H9 (cell line): Measurements from ENCODE around the gene TMEM185B. TPM values are rescaled to one million over a fixed set of nuclear protein-coding genes. Genes with fewer than 3 reads are reported as not detected.

Experiments
- DNase-seq: peaks from one replicate; pipeline ENCODE4 v3.0.0-alpha.2; 2017
- H2AFZ ChIP-seq: one replicate; pipeline ENCODE4 v1.6.1; 2013; ENCODE audit warnings: mild to moderate bottlenecking, low read length, control low read depth, moderate library complexity
- H2AK5ac ChIP-seq: 2 replicates; pipeline ENCODE4 v1.6.1; 2013; ENCODE audit warnings: low read length, control low read depth, mixed read lengths; ENCODE audit not compliant: insufficient read length
- H2BK120ac ChIP-seq: one replicate; pipeline ENCODE4 v1.6.1; 2013; ENCODE audit warnings: low read depth, mild to moderate bottlenecking, low read length, control low read depth, inconsistent platforms; ENCODE audit not compliant: poor library complexity, severe bottlenecking
- H2BK12ac ChIP-seq: 2 replicates; pipeline ENCODE4 v1.6.1; 2013; ENCODE audit warnings: low read length, control low read depth, mixed read lengths, low read depth; ENCODE audit not compliant: insufficient read length
- H2BK15ac ChIP-seq: 2 replicates; pipeline ENCODE4 v1.6.1; 2013; ENCODE audit warnings: low read depth, low read length, control low read depth
- H2BK20ac ChIP-seq: one replicate; pipeline ENCODE4 v1.6.1; 2013; ENCODE audit warnings: low read depth, mild to moderate bottlenecking, low read length, control low read depth, inconsistent platforms; ENCODE audit not compliant: poor library complexity, severe bottlenecking
- H2BK5ac ChIP-seq: 2 replicates; pipeline ENCODE4 v1.6.1; 2013; ENCODE audit warnings: low read length, control low read depth, mixed read lengths; ENCODE audit not compliant: insufficient read length
- H3K14ac ChIP-seq: 2 replicates; pipeline ENCODE4 v1.6.1; 2013; ENCODE audit warnings: low read length, control low read depth; ENCODE audit not compliant: insufficient read depth
- H3K18ac ChIP-seq: 2 replicates; pipeline ENCODE4 v1.6.1; 2013; ENCODE audit warnings: low read depth, mild to moderate bottlenecking, mixed read lengths, low read length, control low read depth; ENCODE audit not compliant: insufficient read length
- H3K23ac ChIP-seq: 2 replicates; pipeline ENCODE4 v1.6.1; 2013; ENCODE audit warnings: low read length, control low read depth, mixed read lengths, low read depth; ENCODE audit not compliant: insufficient read length
- H3K23me2 ChIP-seq: 2 replicates; pipeline ENCODE4 v1.6.1; 2013; ENCODE audit warnings: low read depth, mild to moderate bottlenecking, mixed read lengths, low read length, control low read depth; ENCODE audit not compliant: insufficient read length, poor library complexity, severe bottlenecking
- H3K27ac ChIP-seq: 2 replicates; pipeline ENCODE4 v1.5.1; 2013; ENCODE audit warnings: low read length, control low read depth, mixed read lengths, low read depth; ENCODE audit not compliant: insufficient read length
- H3K27me3 ChIP-seq: 2 replicates; pipeline ENCODE4 v1.6.1; 2013; ENCODE audit warnings: low read length, control low read depth, inconsistent platforms; ENCODE audit not compliant: insufficient read depth
- H3K4ac ChIP-seq: 2 replicates; pipeline ENCODE4 v1.6.1; 2013; ENCODE audit warnings: low read depth, mild to moderate bottlenecking, control low read depth, inconsistent platforms, low read length, moderate library complexity
- H3K4me1 ChIP-seq: 2 replicates; pipeline ENCODE4 v1.6.1; 2013; ENCODE audit warnings: low read length, control low read depth, inconsistent platforms; ENCODE audit not compliant: insufficient read depth
- H3K4me2 ChIP-seq: 2 replicates; pipeline ENCODE4 v1.6.1; 2013; ENCODE audit warnings: low read length, control low read depth, mixed read lengths; ENCODE audit not compliant: insufficient read length, insufficient read depth
- H3K56ac ChIP-seq: 2 replicates; pipeline ENCODE4 v1.6.1; 2013; ENCODE audit warnings: low read depth, mild to moderate bottlenecking, mixed read lengths, low read length, control low read depth; ENCODE audit not compliant: insufficient read length
- H3K79me1 ChIP-seq: 2 replicates; pipeline ENCODE4 v1.6.1; 2013; ENCODE audit warnings: low read depth, mild to moderate bottlenecking, moderate library complexity, low read length, control low read depth, inconsistent platforms; ENCODE audit not compliant: insufficient read depth, poor library complexity, severe bottlenecking
- H3K79me2 ChIP-seq: 2 replicates; pipeline ENCODE4 v1.6.1; 2013; ENCODE audit warnings: low read length, control low read depth, inconsistent platforms; ENCODE audit not compliant: insufficient read depth
- H3K9ac ChIP-seq: 2 replicates; pipeline ENCODE4 v1.6.1; 2013; ENCODE audit warnings: low read length, control low read depth, mixed read lengths; ENCODE audit not compliant: insufficient read length; ENCODE audit errors: extremely low read depth
- H3K9me3 ChIP-seq: one replicate; pipeline ENCODE4 v1.6.1; 2013; ENCODE audit warnings: low read depth, low read length, inconsistent platforms; ENCODE audit not compliant: control insufficient read depth
- H3T11ph ChIP-seq: one replicate; pipeline ENCODE4 v1.6.1; 2013; ENCODE audit warnings: mild to moderate bottlenecking, low read length, control low read depth, inconsistent platforms
- H4K20me1 ChIP-seq: one replicate; pipeline ENCODE4 v1.6.1; 2013; ENCODE audit not compliant: control insufficient read depth, insufficient read length, insufficient read depth
- H4K5ac ChIP-seq: 2 replicates; pipeline ENCODE4 v1.6.1; 2013; ENCODE audit warnings: low read depth, mild to moderate bottlenecking, mixed read lengths, low read length, control low read depth; ENCODE audit not compliant: insufficient read length
- H4K8ac ChIP-seq: replicated peaks from 2 replicates; pipeline ENCODE4 v1.6.1; 2013; ENCODE audit warnings: low read length, control low read depth, mixed read lengths, low read depth; ENCODE audit not compliant: insufficient read length
- H4K91ac ChIP-seq: 2 replicates; pipeline ENCODE4 v1.6.1; 2013; ENCODE audit warnings: low read depth, mild to moderate bottlenecking, moderate library complexity, mixed read lengths, low read length, control low read depth; ENCODE audit not compliant: insufficient read length
- H3K27ac Mint-ChIP-seq, 3 experiments: 2 replicates in 2 of 3; 3 replicates in 1 of 3; pipeline ENCODE4 v1.8.0; 2020 to 2021; ENCODE audit warnings: mixed read lengths in 3 of 3, mild to moderate bottlenecking in 1 of 3, moderate library complexity in 1 of 3
- H3K27me3 Mint-ChIP-seq: 2 replicates; pipeline ENCODE4 v1.8.0; 2021; ENCODE audit warnings: low read depth, mild to moderate bottlenecking, moderate library complexity, mixed read lengths
- H3K36me3 Mint-ChIP-seq, 3 experiments: 2 replicates in 2 of 3; 3 replicates in 1 of 3; pipeline ENCODE4 v1.8.0; 2020 to 2021; ENCODE audit warnings: low read depth in 3 of 3, mixed read lengths in 3 of 3; ENCODE audit not compliant: insufficient read depth in 1 of 3
- H3K4me1 Mint-ChIP-seq, 2 experiments: 2 replicates each; pipeline ENCODE4 v1.8.0; 2020; ENCODE audit warnings: mixed read lengths in 2 of 2
- H3K4me3 Mint-ChIP-seq, 2 experiments: 2 replicates in 1 of 2; 3 replicates in 1 of 2; pipeline ENCODE4 v1.8.0; 2020 to 2021; ENCODE audit warnings: mild to moderate bottlenecking in 2 of 2, mixed read lengths in 2 of 2, moderate library complexity in 1 of 2
- H3K9me3 Mint-ChIP-seq, 2 experiments: 2 replicates in 1 of 2; 3 replicates in 1 of 2; pipeline ENCODE4 v1.8.0; 2020; ENCODE audit warnings: mild to moderate bottlenecking in 2 of 2, mixed read lengths in 2 of 2, moderate library complexity in 1 of 2
- WGBS: extraction: QIAGEN DNeasy Blood & Tissue Kit; methylation state at CpG from one replicate; pipeline ENCODE4 v1.1.7; 2013; ENCODE audit warnings: missing lambda C conversion rate, low lambda C conversion rate, mixed read lengths; ENCODE audit not compliant: insufficient read length; ENCODE audit errors: extremely low coverage; 5-methylcytosine and 5-hydroxymethylcytosine counted together
- total RNA-seq: library from RNA; stranded (reverse); gene quantifications from 2 replicates; pipeline ENCODE4 v1.2.1, GENCODE V29; 2021
- TF ChIP-seq, protein P1 (sequence below): fragments of 200-600 bp; sonication (generic); conservative IDR thresholded peaks from 3 replicates; pipeline ENCODE4 v1.8.0; 2021; ENCODE audit warnings: antibody characterized with exemption, mild to moderate bottlenecking

Gene TMEM185B
- total RNA-seq, 1 experiment from 2014 or later: 29.0 TPM

- no peak overlapping the region for H3K14ac ChIP-seq
- Mint-ChIP-seq H3K27me3 (no peaks in the 10 kb centered on the region), H3K4me1 (peaks cover 16 to 27% of the 10 kb centered on the region in 2 experiments), H3K9me3 (no peaks in the 10 kb centered on the region; a peak in 1 of 5 replicates), H3K27ac (no peak overlapping the region), H3K4me3 (no peak overlapping the region), H3K36me3 (peaks cover 0 to 4% (median 1%) of the 10 kb centered on the region in 3 experiments; a peak in 3 of 7 replicates)
- no peak overlapping the region for H2BK120ac ChIP-seq
- no peak overlapping the region for H3K18ac ChIP-seq
- no peaks in the 10 kb centered on the region for H3K9me3 ChIP-seq
- H3K4me1 ChIP-seq: peaks cover 4% of the 10 kb centered on the region; the same call in 1 of the 2 replicates
- H3T11ph ChIP-seq: no peak overlapping the region
- H4K5ac ChIP-seq: no peak overlapping the region
- no peak overlapping the region for H3K4me2 ChIP-seq
- no CpG with 5 or more reads among the region's 3 CpGs for WGBS
- no peak overlapping the region for H3K27ac ChIP-seq
- H3K23me2 ChIP-seq: no peaks in the 10 kb centered on the region
- TF ChIP-seq, protein P1, sequence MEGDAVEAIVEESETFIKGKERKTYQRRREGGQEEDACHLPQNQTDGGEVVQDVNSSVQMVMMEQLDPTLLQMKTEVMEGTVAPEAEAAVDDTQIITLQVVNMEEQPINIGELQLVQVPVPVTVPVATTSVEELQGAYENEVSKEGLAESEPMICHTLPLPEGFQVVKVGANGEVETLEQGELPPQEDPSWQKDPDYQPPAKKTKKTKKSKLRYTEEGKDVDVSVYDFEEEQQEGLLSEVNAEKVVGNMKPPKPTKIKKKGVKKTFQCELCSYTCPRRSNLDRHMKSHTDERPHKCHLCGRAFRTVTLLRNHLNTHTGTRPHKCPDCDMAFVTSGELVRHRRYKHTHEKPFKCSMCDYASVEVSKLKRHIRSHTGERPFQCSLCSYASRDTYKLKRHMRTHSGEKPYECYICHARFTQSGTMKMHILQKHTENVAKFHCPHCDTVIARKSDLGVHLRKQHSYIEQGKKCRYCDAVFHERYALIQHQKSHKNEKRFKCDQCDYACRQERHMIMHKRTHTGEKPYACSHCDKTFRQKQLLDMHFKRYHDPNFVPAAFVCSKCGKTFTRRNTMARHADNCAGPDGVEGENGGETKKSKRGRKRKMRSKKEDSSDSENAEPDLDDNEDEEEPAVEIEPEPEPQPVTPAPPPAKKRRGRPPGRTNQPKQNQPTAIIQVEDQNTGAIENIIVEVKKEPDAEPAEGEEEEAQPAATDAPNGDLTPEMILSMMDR: no peak
- H2AFZ ChIP-seq: no peak overlapping the region
- no peak overlapping the region for H4K91ac ChIP-seq
- no peak overlapping the region for H2AK5ac ChIP-seq
- no peak overlapping the region for H3K4ac ChIP-seq
- no peak overlapping the region for H4K8ac ChIP-seq
- no peaks in the 10 kb centered on the region for H3K79me2 ChIP-seq
- no peak overlapping the region for H3K56ac ChIP-seq
- H4K20me1 ChIP-seq: no peaks in the 10 kb centered on the region
- H3K9ac ChIP-seq: no peak overlapping the region
- no peaks in the 10 kb centered on the region for H3K79me1 ChIP-seq
- no peaks in the 10 kb centered on the region for H3K27me3 ChIP-seq
- no peak overlapping the region for H2BK20ac ChIP-seq
- DNase-seq: no peak
- H2BK12ac ChIP-seq: no peak overlapping the region
- no peak overlapping the region for H2BK5ac ChIP-seq
- H2BK15ac ChIP-seq: no peak overlapping the region
- no peak overlapping the region for H3K23ac ChIP-seq
Observed at GRCh38 chr2:120180066-120180465, 43.1 kb downstream of the TMEM185B start.
